GM23338 (cell line): ENCODE data around the gene SLCO4A1.

ENCODE experiments used
- CREB1 ChIP-seq: fragments of 250-450 bp; sonication (Bioruptor Pico); IDR thresholded peaks from 2 replicates; pipeline ENCODE4 v1.5.0; 2020; ENCODE audit warnings: low read depth, mild to moderate bottlenecking, moderate library complexity
- EZH2 ChIP-seq: fragments of 200-600 bp; sonication (generic); IDR thresholded peaks from one replicate; pipeline ENCODE4 v1.8.0; 2017; ENCODE audit warnings: antibody characterized with exemption, mild to moderate bottlenecking, low read depth; ENCODE audit not compliant: unreplicated experiment
- EZH2phosphoT487 ChIP-seq: fragments of 200-600 bp; sonication (generic); IDR thresholded peaks from one replicate; pipeline ENCODE4 v1.8.1; 2018; ENCODE audit warnings: antibody characterized with exemption; ENCODE audit not compliant: unreplicated experiment
- JUNB ChIP-seq: IDR thresholded peaks from one replicate; pipeline ENCODE4 v1.6.1; 2016; ENCODE audit warnings: antibody characterized with exemption; ENCODE audit not compliant: unreplicated experiment
- NANOG ChIP-seq: IDR thresholded peaks from 2 replicates; pipeline ENCODE4 v1.6.1; 2016; ENCODE audit warnings: antibody characterized with exemption, borderline replicate concordance
- POLR2AphosphoS5 ChIP-seq: IDR thresholded peaks from 2 replicates; pipeline ENCODE4 v1.6.1; 2016; ENCODE audit warnings: antibody characterized with exemption, low read depth
- TF ChIP-seq, protein P1 (sequence below): IDR thresholded peaks from one replicate; pipeline ENCODE4 v1.6.1; 2018; ENCODE audit warnings: antibody characterized with exemption; ENCODE audit not compliant: unreplicated experiment
- TF ChIP-seq, protein P2 (sequence below), 2 experiments: fragments of 200-600 bp in 1 of 2; sonication (generic) in 1 of 2; conservative IDR thresholded peaks; 2 replicates each; pipeline versions ENCODE4 v1.5.1 to v1.6.1; 2016 to 2017; ENCODE audit warnings: antibody characterized with exemption in 2 of 2, low read depth in 2 of 2, mild to moderate bottlenecking in 2 of 2, moderate library complexity in 1 of 2

DNA sequence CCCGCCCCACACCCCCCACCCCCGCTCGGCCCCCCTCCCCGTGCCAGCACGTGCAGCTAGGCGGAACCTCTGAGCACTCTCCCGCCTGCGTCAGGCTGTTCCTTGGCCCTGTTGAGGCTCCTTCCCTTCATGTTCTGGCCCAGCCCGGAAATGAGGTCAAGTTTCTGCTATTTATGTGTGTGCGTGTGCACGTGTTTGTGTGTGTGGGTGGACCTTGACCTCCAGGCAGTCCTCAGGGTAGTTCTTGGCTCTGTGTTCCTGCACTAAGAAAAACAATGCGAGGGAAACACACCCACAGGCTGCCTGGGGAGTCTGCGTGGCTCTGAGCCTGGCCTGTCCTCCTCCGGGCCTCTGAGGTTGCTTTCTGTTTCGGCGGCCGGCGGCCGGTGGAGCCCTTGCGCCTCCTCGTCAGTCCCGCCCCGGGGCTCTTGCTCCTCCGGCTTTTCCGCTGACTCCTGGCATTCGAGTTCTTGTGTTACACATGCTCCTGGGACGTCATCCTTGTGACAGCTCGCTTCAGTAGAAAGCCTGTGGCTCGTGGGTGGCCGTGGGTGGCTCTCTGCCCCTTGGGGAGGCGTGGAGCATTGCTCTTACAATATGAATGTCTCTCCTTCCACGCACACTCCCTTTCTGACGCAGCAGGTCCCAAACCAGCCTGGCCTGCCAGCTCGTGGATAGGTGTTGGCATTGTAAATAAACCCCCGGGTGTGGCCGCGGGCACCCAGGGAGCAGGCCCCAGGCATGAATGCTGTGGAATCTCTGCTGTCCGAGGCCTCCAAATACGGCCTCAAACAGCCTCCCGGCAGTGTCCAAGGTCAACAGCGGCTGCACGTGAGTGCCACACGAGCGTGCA is 10.0 kb downstream of the SLCO4A1 start:
- TF ChIP-seq POLR2AphosphoS5, result no peak
- TF ChIP-seq, protein P1, sequence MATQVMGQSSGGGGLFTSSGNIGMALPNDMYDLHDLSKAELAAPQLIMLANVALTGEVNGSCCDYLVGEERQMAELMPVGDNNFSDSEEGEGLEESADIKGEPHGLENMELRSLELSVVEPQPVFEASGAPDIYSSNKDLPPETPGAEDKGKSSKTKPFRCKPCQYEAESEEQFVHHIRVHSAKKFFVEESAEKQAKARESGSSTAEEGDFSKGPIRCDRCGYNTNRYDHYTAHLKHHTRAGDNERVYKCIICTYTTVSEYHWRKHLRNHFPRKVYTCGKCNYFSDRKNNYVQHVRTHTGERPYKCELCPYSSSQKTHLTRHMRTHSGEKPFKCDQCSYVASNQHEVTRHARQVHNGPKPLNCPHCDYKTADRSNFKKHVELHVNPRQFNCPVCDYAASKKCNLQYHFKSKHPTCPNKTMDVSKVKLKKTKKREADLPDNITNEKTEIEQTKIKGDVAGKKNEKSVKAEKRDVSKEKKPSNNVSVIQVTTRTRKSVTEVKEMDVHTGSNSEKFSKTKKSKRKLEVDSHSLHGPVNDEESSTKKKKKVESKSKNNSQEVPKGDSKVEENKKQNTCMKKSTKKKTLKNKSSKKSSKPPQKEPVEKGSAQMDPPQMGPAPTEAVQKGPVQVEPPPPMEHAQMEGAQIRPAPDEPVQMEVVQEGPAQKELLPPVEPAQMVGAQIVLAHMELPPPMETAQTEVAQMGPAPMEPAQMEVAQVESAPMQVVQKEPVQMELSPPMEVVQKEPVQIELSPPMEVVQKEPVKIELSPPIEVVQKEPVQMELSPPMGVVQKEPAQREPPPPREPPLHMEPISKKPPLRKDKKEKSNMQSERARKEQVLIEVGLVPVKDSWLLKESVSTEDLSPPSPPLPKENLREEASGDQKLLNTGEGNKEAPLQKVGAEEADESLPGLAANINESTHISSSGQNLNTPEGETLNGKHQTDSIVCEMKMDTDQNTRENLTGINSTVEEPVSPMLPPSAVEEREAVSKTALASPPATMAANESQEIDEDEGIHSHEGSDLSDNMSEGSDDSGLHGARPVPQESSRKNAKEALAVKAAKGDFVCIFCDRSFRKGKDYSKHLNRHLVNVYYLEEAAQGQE, result no peak
- TF ChIP-seq, protein P2, sequence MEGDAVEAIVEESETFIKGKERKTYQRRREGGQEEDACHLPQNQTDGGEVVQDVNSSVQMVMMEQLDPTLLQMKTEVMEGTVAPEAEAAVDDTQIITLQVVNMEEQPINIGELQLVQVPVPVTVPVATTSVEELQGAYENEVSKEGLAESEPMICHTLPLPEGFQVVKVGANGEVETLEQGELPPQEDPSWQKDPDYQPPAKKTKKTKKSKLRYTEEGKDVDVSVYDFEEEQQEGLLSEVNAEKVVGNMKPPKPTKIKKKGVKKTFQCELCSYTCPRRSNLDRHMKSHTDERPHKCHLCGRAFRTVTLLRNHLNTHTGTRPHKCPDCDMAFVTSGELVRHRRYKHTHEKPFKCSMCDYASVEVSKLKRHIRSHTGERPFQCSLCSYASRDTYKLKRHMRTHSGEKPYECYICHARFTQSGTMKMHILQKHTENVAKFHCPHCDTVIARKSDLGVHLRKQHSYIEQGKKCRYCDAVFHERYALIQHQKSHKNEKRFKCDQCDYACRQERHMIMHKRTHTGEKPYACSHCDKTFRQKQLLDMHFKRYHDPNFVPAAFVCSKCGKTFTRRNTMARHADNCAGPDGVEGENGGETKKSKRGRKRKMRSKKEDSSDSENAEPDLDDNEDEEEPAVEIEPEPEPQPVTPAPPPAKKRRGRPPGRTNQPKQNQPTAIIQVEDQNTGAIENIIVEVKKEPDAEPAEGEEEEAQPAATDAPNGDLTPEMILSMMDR (conservative IDR thresholded peaks at IDR 0.05; ENCODE audit: low read depth in 2 of 2), result no peak
- TF ChIP-seq EZH2phosphoT487, result no peak
- no peak for TF ChIP-seq EZH2
- peak; percentile 68 for TF ChIP-seq CREB1 (CRISPR knock-in tag)
- no peak for TF ChIP-seq JUNB
- TF ChIP-seq NANOG, result no peak
